ENCODE results near the gene PHB1.
"Not testable (repeated sequence)": the region's sequence is repeated elsewhere in the genome, so short reads cannot be mapped to it uniquely, and the experiment has no call there.

PHB1 gene

GRCh38 chr17:49403514-49404289 is 11.0 kb downstream of the PHB1 start:
- no peak for DNase-seq

GRCh38 chr17:49402706-49403105 is 12.0 kb downstream of the PHB1 start:
- DNase-seq, result no peak

- no peak for DNase-seq
Measured at GRCh38 chr17:49401971-49402611, 12.6 kb downstream of the PHB1 start.

- no peak for DNase-seq
Measured at GRCh38 chr17:49399995-49400394, 14.7 kb downstream of the PHB1 start.

GRCh38 chr17:49397586-49397985 is 17.1 kb downstream of the PHB1 start:
- DNase-seq, result no peak

GRCh38 chr17:49393491-49394255 is 21.0 kb downstream of the PHB1 start:
- DNase-seq, result no peak

GRCh38 chr17:49390548-49391324 is 23.9 kb downstream of the PHB1 start:
- no peak for DNase-seq

GRCh38 chr17:49389514-49390347 is 25.0 kb downstream of the PHB1 start:
- not testable (repeated sequence) for DNase-seq

- DNase-seq, result no peak
Measured at GRCh38 chr17:49388692-49389513, 25.8 kb downstream of the PHB1 start.

- no peak for DNase-seq
Measured at GRCh38 chr17:49388290-49388640, 26.4 kb downstream of the PHB1 start.

GRCh38 chr17:49387498-49388289 is 27.0 kb downstream of the PHB1 start:
- no peak for DNase-seq

GRCh38 chr17:49386373-49386772 is 28.3 kb downstream of the PHB1 start:
- DNase-seq, result no peak

- DNase-seq, result no peak
Measured at GRCh38 chr17:49384951-49385350, 29.7 kb downstream of the PHB1 start.

GRCh38 chr17:49383060-49383459 is 31.6 kb downstream of the PHB1 start:
- DNase-seq, result no peak

GRCh38 chr17:49382556-49382955 is 32.1 kb downstream of the PHB1 start:
- DNase-seq, result no peak

GRCh38 chr17:49381793-49382192 is 32.9 kb downstream of the PHB1 start:
- no peak for DNase-seq

GRCh38 chr17:49381033-49381432 is 33.6 kb downstream of the PHB1 start:
- DNase-seq, result no peak

- DNase-seq, result no peak
Measured at GRCh38 chr17:49379926-49380325, 34.8 kb downstream of the PHB1 start.

GRCh38 chr17:49378311-49378710 is 36.4 kb downstream of the PHB1 start:
- no peak for DNase-seq

GRCh38 chr17:49375544-49375943 is 39.1 kb downstream of the PHB1 start:
- no peak for DNase-seq
